ENCODE measurements around the gene TSPOAP1. TPM values are rescaled to one million over a fixed set of nuclear protein-coding genes. Genes with fewer than 3 reads are reported as not detected.
A peak's percentile ranks its signal among the peaks of the same experiment; 100 is the strongest.

TSPOAP1 gene
- total RNA-seq, 2 experiments from 2014 or later, result 21.1 to 24.1 TPM

DNA sequence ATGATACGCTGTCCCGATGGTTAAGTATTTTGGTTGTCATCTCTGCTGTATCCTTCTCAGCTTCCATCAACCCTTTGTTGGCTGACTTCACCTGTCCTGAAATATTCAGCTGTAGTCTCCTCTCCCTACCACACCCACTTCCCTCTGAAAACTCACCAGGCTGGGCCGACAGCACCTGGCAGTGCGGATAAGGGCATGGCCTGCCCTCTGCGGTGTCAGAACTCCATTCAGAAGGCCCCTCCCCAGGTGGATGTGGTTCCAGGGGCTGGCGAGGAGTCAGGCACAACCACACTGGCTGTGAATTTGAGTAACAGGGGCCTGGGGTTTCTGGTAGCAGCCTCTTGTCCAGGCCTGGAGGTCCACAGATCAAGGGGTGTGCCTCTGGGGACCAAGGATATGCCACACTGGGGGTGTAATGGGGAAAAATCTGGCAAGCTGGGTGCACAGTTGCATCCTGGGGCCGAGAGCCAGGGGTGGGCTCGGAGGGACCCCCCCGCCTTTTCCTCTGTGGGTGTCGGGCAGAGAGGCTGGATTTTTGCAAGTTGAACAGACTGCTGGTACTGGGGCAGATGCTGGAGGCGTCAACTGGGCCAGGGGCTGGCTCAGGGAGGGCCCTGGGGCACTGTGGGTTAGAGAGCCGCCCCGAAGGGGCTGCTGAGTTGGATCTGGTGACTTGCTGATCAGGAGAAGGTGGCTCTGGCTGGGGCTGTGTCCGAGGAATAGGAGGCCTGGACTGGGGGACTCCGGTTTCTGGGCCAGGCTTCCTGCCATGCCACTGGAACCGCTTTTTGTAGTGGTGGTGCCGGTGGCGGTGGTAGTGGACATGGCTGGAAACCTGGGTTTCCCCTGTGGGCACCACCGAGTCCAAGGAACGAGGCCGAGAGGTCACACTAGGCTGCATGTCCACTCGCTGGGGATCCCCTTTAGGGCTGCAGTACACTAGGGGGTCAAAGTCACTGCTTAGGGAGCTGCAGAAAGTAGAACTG is 29.0 kb upstream of the TSPOAP1 start:
- Mint-ChIP-seq H3K27ac (no peak overlapping the region), H3K4me1 (ENCODE audit: low read depth) (peaks cover 14% of the 10 kb centered on the region), H3K4me3 (no peak overlapping the region), H3K27me3 (no peaks in the 10 kb centered on the region), H3K36me3 (ENCODE audit: low read depth) (peaks cover 11% of the 10 kb centered on the region), H3K9me3 (no peaks in the 10 kb centered on the region)
- DNase-seq, result no peak
- intact Hi-C loops (cut with micrococcal nuclease), result no loop called here
- ATAC-seq, result no peak
- POLR2A ChIA-PET, result interaction anchor here (0.6 to 12.8 kb wide), 3 partner anchors 10 to 220 kb away, joined by 3 to 496 read pairs (median 3); no protein-coding TSS in a partner anchor
- TF ChIP-seq, protein P1, sequence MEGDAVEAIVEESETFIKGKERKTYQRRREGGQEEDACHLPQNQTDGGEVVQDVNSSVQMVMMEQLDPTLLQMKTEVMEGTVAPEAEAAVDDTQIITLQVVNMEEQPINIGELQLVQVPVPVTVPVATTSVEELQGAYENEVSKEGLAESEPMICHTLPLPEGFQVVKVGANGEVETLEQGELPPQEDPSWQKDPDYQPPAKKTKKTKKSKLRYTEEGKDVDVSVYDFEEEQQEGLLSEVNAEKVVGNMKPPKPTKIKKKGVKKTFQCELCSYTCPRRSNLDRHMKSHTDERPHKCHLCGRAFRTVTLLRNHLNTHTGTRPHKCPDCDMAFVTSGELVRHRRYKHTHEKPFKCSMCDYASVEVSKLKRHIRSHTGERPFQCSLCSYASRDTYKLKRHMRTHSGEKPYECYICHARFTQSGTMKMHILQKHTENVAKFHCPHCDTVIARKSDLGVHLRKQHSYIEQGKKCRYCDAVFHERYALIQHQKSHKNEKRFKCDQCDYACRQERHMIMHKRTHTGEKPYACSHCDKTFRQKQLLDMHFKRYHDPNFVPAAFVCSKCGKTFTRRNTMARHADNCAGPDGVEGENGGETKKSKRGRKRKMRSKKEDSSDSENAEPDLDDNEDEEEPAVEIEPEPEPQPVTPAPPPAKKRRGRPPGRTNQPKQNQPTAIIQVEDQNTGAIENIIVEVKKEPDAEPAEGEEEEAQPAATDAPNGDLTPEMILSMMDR (IDR thresholded peaks at IDR 0.05), result no peak
- CTCF ChIA-PET, result interaction anchor here (1.3 kb wide), 1 partner anchor 40 kb away, joined by 6 read pairs; no protein-coding TSS in a partner anchor

DNA sequence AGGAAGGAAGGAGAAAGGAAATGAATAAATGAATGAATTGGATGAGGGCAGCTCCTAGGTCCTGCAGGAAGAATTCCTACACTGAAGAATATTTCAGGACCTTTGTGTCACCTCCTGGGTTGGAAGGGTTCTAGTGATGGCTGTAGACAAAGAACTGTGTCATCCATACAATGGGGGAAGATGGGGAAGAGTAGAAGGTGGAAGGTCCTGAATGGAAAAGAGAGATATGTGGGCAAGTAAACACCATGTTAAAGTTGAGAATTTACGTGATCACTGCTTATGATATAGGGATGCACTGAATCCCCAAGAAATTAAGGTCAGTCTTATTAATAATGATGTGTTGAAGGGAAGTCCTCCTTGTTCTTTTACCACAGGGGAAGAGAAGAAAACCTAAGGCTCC is 27.6 kb upstream of the TSPOAP1 start:
- no peak for ATAC-seq
- ChIA-PET CTCF (interaction anchor here (1.1 to 7.4 kb wide), 6 partner anchors 11 to 61 kb away, joined by 3 to 94 read pairs (median 4); partner anchors contain the start of gene RNF43), POLR2A (interaction anchor here (0.6 to 12.8 kb wide), 9 partner anchors 8 to 44 kb away, joined by 3 to 496 read pairs (median 6); partner anchors contain the start of gene TSPOAP1)
- Mint-ChIP-seq H3K27me3 (no peaks in the 10 kb centered on the region), H3K4me1 (ENCODE audit: low read depth) (peaks cover 14% of the 10 kb centered on the region), H3K27ac (no peak overlapping the region), H3K4me3 (no peak overlapping the region), H3K36me3 (ENCODE audit: low read depth) (peaks cover 17% of the 10 kb centered on the region), H3K9me3 (no peaks in the 10 kb centered on the region)
- intact Hi-C loops (cut with micrococcal nuclease), result no loop called here
- TF ChIP-seq, protein P1 (IDR thresholded peaks at IDR 0.05), result no peak
- no peak for DNase-seq

DNA sequence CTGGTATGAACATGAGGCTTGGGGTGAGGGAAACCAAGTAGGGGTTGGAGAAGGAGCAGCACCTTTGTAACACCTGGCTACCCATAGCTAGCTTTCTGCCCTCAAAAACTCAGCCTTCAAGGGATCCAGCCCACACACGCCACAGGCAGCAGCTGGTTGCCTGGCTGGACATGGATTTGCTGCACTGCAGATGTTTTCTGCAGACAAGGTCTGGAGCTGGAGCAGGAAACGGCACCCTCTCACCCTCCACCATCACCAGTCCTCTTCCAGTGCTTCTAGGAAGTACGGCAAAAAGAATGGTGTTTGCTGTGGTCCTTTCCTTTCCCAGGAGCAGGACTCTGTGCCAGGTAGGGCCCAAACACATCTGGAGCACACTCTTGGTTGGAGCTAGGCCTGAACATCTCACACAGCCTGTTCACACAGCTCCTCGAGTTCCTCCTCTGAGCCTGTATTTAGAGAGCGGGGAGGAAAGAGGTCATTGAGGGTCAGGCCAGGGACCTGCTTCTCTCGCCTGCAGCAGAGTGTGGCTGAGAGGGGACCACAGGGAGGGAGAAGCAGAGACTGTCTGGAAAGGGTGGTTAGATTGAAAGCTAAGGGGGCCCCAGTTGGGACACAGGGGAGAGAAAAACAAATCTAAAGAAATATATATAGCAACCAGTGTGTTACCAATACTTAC is 26.1 kb upstream of the TSPOAP1 start:
- POLR2A ChIA-PET, result interaction anchor here (0.6 to 12.8 kb wide), 9 partner anchors 8 to 164 kb away, joined by 3 to 496 read pairs (median 6); partner anchors contain the start of genes RNF43 and TSPOAP1
- intact Hi-C loops (cut with micrococcal nuclease), result loop anchor here (5.0 kb wide), 1 partner anchor 37 kb away; no protein-coding TSS in a partner anchor

DNA sequence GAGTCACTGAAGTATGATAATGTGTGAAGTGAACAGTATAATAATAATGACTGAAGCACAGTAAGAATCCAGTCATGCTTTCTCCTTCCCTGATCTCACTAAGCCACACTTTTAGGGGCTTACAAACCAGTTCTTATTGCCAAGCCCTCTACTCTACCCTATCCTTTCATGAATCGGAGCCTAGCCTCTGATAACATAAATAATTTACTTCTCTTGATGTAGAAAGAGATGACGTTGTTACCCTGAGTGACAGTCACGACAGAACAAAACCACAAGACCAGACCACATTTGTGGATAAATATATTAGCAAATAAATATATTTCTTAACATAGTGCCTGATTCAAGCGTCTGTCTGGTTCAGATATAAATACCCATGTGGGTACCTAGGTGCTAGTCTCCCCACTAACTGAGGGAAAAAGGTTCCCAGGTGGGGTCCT is 24.8 kb upstream of the TSPOAP1 start:
- intact Hi-C loops (cut with micrococcal nuclease), result loop anchor here (5.0 kb wide), 1 partner anchor 36 kb away; no protein-coding TSS in a partner anchor
- ATAC-seq (peak; percentile 17), DNase-seq (no peak)
- Mint-ChIP-seq H3K4me3 (peak overlapping the region; percentile 97), H3K36me3 (ENCODE audit: low read depth) (peaks cover 39% of the 10 kb centered on the region), H3K27ac (peak overlapping the region; percentile 95), H3K4me1 (ENCODE audit: low read depth) (peaks cover 31% of the 10 kb centered on the region), H3K9me3 (no peaks in the 10 kb centered on the region), H3K27me3 (no peaks in the 10 kb centered on the region)
- CTCF ChIA-PET, result interaction anchor here (1.6 to 7.4 kb wide), 6 partner anchors 10 to 64 kb away, joined by 6 to 94 read pairs (median 10); partner anchors contain the start of gene RNF43
- POLR2A ChIA-PET, result interaction anchor here (1.0 to 12.8 kb wide), 12 partner anchors 9 to 278 kb away, joined by 3 to 496 read pairs (median 8); partner anchors contain the start of genes HSF5, RNF43 and TSPOAP1
- TF ChIP-seq, protein P1 (IDR thresholded peaks at IDR 0.05), result no peak

More for the DNA sequence above, 26.1 kb upstream of the TSPOAP1 start:
- no peak for ATAC-seq
- Mint-ChIP-seq H3K9me3 (no peaks in the 10 kb centered on the region), H3K4me3 (no peak overlapping the region), H3K36me3 (ENCODE audit: low read depth) (peaks cover 27% of the 10 kb centered on the region), H3K27ac (peak overlapping the region; percentile 95), H3K27me3 (no peaks in the 10 kb centered on the region), H3K4me1 (ENCODE audit: low read depth) (peaks cover 18% of the 10 kb centered on the region)
- DNase-seq, result no peak
- CTCF ChIA-PET, result interaction anchor here (1.1 to 7.4 kb wide), 6 partner anchors 9 to 63 kb away, joined by 4 to 94 read pairs (median 7); partner anchors contain the start of gene RNF43
- TF ChIP-seq, protein P1 (IDR thresholded peaks at IDR 0.05), result no peak
